Spleen (tissue), 7 donors: ENCODE measurements around the gene RBM17.

Source experiments
- CTCF ChIP-seq, 11 experiments: fragments of 200-600 bp in 7 of 11; fragments of 450-650 bp in 4 of 11; sonication (generic) in 4 of 11; IDR thresholded peaks in 8 of 11; conservative IDR thresholded peaks in 3 of 11; 1 replicate in 7 of 11; 2 replicates in 4 of 11; pipeline versions ENCODE4 v1.4.0 to v1.8.0; 2016 to 2021; ENCODE audit warnings: antibody characterized with exemption in 11 of 11, inconsistent platforms in 4 of 11, mild to moderate bottlenecking in 1 of 11
- POLR2AphosphoS5 ChIP-seq, 3 donors: sonication (generic); formaldehyde crosslinking; IDR thresholded peaks; one replicate each; pipeline ENCODE4 v1.5.1; 2017; ENCODE audit warnings: antibody characterized with exemption in 3 of 3
- donor health status: DM: no; HTN: no; CAD: no; lungs with moderate emphysema.
- donor health status: DM: no; HTN: no; CAD: no.
- donor health status: DM: no; HTN: no; CAD: no.

GRCh38 chr10:6044751-6045313 lies 44.0 kb upstream of the RBM17 start:
- no peak for TF ChIP-seq CTCF (IDR thresholded peaks at IDR 0.05 in 8 of 11, conservative IDR thresholded peaks at IDR 0.05 in 3 of 11)
- no peak for TF ChIP-seq POLR2AphosphoS5 (IDR thresholded peaks at IDR 0.05)
